HUES48 (cell line): ENCODE measurements around the gene MIGA1.

Experiments used
- H3K27ac ChIP-seq: one replicate; pipeline ENCODE4 v1.7.0; 2013; ENCODE audit warnings: low read depth, low read length, inconsistent platforms
- H3K27me3 ChIP-seq: 2 replicates; pipeline ENCODE4 v1.6.1; 2013; ENCODE audit warnings: mild to moderate bottlenecking, low read length; ENCODE audit not compliant: control insufficient read depth, insufficient read depth
- H3K36me3 ChIP-seq: 2 replicates; pipeline ENCODE4 v1.6.1; 2013; ENCODE audit warnings: low read length; ENCODE audit not compliant: control insufficient read depth, insufficient read depth
- H3K4me1 ChIP-seq: 2 replicates; pipeline ENCODE4 v1.6.1; 2013; ENCODE audit warnings: mild to moderate bottlenecking, low read length; ENCODE audit not compliant: control insufficient read depth, insufficient read depth
- H3K4me3 ChIP-seq: 2 replicates; pipeline ENCODE4 v1.5.1; 2013; ENCODE audit warnings: mild to moderate bottlenecking, low read depth, low read length
- H3K9ac ChIP-seq: 2 replicates; pipeline ENCODE4 v1.6.1; 2013; ENCODE audit warnings: mild to moderate bottlenecking, low read depth, low read length, moderate library complexity
- H3K9me3 ChIP-seq: 2 replicates; pipeline ENCODE4 v1.6.1; 2013; ENCODE audit warnings: low read length; ENCODE audit not compliant: control insufficient read depth, insufficient read depth

MIGA1 gene

DNA sequence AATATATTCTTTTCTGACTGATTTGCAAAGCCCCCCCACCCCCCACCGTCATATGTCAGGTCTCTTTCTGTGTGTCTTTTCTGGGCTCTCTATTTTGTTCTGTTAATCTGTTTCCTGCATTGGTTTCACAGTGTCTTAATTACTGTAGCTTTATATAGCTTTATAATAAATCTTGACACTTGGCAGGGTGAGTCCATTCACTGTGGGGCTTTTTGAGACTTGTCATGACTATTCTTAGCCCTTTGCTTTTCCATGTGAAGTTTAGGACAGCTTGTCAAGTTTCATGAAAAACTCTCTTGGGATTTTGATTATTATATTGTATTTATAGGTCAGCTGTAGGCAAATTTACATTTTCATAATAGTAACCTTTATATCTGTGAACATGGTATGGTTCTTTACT lies 50.4 kb downstream of the MIGA1 start:
- H3K4me1 ChIP-seq = no peaks in the 10 kb centered on the region
- H3K4me3 ChIP-seq = no peak overlapping the region
- no peak overlapping the region for H3K9ac ChIP-seq
- H3K27ac ChIP-seq = no peak overlapping the region
- H3K27me3 ChIP-seq = no peaks in the 10 kb centered on the region
- no peaks in the 10 kb centered on the region; the same call in 1 of the 2 replicates for H3K36me3 ChIP-seq
- H3K9me3 ChIP-seq = no peaks in the 10 kb centered on the region

- H3K27ac ChIP-seq = no peak overlapping the region
- H3K4me1 ChIP-seq = no peaks in the 10 kb centered on the region
- no peak overlapping the region for H3K4me3 ChIP-seq
- no peak overlapping the region for H3K9ac ChIP-seq
- H3K27me3 ChIP-seq = no peaks in the 10 kb centered on the region
- no peaks in the 10 kb centered on the region for H3K9me3 ChIP-seq
- no peaks in the 10 kb centered on the region; the same call in 1 of the 2 replicates for H3K36me3 ChIP-seq
Observed at GRCh38 chr1:77830946-77831345, 51.5 kb downstream of the MIGA1 start.

DNA sequence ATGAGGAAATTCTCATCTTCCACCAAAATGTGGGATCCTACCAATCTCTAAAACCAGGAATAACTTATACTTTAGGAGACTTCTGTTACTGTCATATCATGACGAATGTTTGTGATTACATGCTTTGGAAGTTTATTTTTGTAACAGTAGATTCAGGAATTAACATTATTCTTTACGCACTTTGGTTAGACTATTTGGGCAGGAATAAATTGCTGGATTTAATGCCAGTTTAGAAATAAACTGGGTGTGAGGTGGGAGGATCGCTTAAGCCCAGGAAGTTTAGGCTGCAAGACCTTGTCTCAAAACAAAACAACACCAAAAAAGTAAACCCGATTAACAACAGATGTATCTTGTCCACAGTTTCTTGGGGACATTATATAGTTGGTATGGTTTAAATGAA lies 52.1 kb downstream of the MIGA1 start:
- Histone ChIP-seq H3K4me3 (no peak overlapping the region), H3K9me3 (no peaks in the 10 kb centered on the region), H3K27me3 (no peaks in the 10 kb centered on the region), H3K4me1 (no peaks in the 10 kb centered on the region), H3K36me3 (no peaks in the 10 kb centered on the region; the same call in 1 of the 2 replicates), H3K27ac (no peak overlapping the region), H3K9ac (no peak overlapping the region)

- no peaks in the 10 kb centered on the region; the same call in 1 of the 2 replicates for H3K36me3 ChIP-seq
- H3K27ac ChIP-seq = no peak overlapping the region
- no peaks in the 10 kb centered on the region for H3K27me3 ChIP-seq
- H3K4me3 ChIP-seq = no peak overlapping the region
- H3K4me1 ChIP-seq = no peaks in the 10 kb centered on the region
- H3K9ac ChIP-seq = no peak overlapping the region
- H3K9me3 ChIP-seq = no peaks in the 10 kb centered on the region
Observed at GRCh38 chr1:77831976-77832711, 52.7 kb downstream of the MIGA1 start.

DNA sequence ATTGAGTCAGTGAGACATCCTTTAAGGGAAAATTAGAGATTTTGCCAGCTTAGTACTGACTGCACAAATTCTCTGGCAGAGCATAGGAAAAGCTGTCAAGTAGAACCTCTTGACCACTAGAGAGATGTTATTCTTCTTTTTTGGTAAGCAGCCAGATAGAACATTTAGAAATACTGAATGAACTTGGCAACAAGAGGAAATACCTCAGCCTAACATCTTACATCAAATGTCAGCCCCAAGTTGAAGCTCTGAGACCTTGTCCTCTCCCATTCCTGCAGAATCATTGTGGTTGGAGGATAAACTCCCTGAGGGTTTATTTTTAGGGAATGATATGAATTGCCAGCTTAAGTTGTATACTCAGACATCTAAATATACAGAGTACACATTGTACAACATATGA lies 53.5 kb downstream of the MIGA1 start:
- Histone ChIP-seq H3K4me3 (no peak overlapping the region), H3K9me3 (no peaks in the 10 kb centered on the region), H3K4me1 (no peaks in the 10 kb centered on the region; the same call in 1 of the 2 replicates), H3K36me3 (no peaks in the 10 kb centered on the region), H3K27me3 (no peaks in the 10 kb centered on the region), H3K27ac (no peak overlapping the region), H3K9ac (no peak overlapping the region)

GRCh38 chr1:77833521-77834100 lies 54.2 kb downstream of the MIGA1 start:
- H3K9me3 ChIP-seq = no peaks in the 10 kb centered on the region
- H3K36me3 ChIP-seq = no peaks in the 10 kb centered on the region
- H3K4me3 ChIP-seq = no peak overlapping the region
- no peaks in the 10 kb centered on the region; the same call in 1 of the 2 replicates for H3K4me1 ChIP-seq
- H3K27me3 ChIP-seq = no peaks in the 10 kb centered on the region
- no peak overlapping the region for H3K27ac ChIP-seq
- no peak overlapping the region for H3K9ac ChIP-seq

GRCh38 chr1:77834771-77835334 lies 55.4 kb downstream of the MIGA1 start:
- no peak overlapping the region for H3K4me3 ChIP-seq
- no peaks in the 10 kb centered on the region for H3K36me3 ChIP-seq
- no peaks in the 10 kb centered on the region; the same call in 1 of the 2 replicates for H3K4me1 ChIP-seq
- no peaks in the 10 kb centered on the region for H3K9me3 ChIP-seq
- H3K27ac ChIP-seq = no peak overlapping the region
- H3K27me3 ChIP-seq = no peaks in the 10 kb centered on the region
- no peak overlapping the region for H3K9ac ChIP-seq

DNA sequence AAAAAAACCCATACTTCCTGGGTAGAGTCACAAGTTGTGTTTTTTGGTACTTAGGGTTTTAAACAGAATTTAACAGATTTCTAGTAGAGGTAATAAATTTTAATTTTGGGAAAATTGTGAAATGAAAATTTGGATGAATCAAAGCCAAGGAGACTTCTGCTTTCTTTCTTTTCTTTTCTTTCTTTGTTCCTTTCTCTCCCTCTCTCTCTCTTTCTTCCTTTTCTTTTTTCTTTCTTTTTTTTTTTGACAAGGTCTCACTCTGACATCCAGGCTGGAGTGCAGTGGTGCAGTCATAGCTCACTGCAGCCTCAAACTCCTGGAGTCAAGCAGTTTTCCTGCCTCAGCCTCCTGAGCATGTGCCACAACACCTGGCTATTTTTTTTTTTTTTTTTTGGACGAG lies 62.1 kb downstream of the MIGA1 start:
- no peaks in the 10 kb centered on the region; the same call in 1 of the 2 replicates for H3K4me1 ChIP-seq
- 0 out of 2 replicates have a peak, but pooled peaks cover 2% of the 10 kb centered on the region for H3K36me3 ChIP-seq
- no peak overlapping the region for H3K9ac ChIP-seq

GRCh38 chr1:77845951-77846350 lies 66.5 kb downstream of the MIGA1 start:
- Histone ChIP-seq H3K36me3 (0 out of 2 replicates have a peak, but pooled peaks cover 2% of the 10 kb centered on the region), H3K4me3 (no peak overlapping the region), H3K27me3 (no peaks in the 10 kb centered on the region), H3K4me1 (no peaks in the 10 kb centered on the region), H3K27ac (no peak overlapping the region), H3K9ac (no peak overlapping the region), H3K9me3 (no peaks in the 10 kb centered on the region)

More for the DNA sequence above, 62.1 kb downstream of the MIGA1 start:
- Histone ChIP-seq H3K27me3 (no peaks in the 10 kb centered on the region), H3K9me3 (no peaks in the 10 kb centered on the region), H3K27ac (no peak overlapping the region), H3K4me3 (no peak overlapping the region)

DNA sequence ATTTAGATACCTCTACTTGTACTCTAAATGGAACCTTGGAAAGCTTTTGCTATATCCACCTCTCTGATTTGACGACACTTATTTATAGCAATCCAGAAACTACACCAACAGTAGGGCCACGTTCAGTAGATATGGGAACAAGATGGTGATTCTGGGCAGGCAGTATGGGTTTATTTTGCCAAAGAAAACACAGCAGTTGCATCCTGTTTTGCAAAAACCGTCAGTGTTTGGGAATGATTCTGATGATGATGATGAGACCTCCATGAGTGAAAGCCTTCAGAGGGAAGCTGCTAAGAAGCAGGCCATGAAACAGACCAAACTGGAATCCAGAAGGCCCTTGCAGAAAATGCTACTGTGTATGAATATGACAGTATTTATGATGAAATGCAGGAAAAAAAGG lies 67.5 kb downstream of the MIGA1 start:
- H3K9ac ChIP-seq = no peak overlapping the region
- no peak overlapping the region for H3K4me3 ChIP-seq
- H3K36me3 ChIP-seq = 0 out of 2 replicates have a peak, but pooled peaks cover 2% of the 10 kb centered on the region
- no peaks in the 10 kb centered on the region for H3K9me3 ChIP-seq
- H3K27ac ChIP-seq = no peak overlapping the region
- no peaks in the 10 kb centered on the region for H3K4me1 ChIP-seq
- H3K27me3 ChIP-seq = no peaks in the 10 kb centered on the region

DNA sequence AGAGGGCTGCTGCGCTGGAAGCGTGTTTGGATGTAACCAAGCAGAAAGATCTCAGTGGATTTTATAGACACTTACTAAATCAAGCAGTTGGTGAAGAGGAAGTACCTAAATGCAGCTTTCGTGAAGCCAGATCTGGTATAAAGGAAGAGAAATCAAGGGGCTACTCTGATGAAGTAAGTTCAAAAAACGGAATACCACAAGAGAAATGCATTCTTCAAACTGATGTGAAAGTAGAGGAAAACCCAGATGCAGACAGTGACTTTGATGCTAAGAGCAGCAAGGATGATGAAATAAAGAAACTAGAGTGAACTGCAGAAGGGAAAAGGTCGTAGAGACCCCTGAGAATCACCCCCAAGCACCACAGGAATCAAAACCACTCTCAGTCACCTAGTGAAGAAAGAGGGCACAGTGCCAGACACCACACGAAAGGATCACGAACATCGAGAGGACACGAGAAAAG lies 68.2 kb downstream of the MIGA1 start:
- Histone ChIP-seq H3K4me1 (no peaks in the 10 kb centered on the region), H3K36me3 (0 out of 2 replicates have a peak, but pooled peaks cover 2% of the 10 kb centered on the region), H3K9ac (no peak overlapping the region), H3K9me3 (no peaks in the 10 kb centered on the region), H3K4me3 (no peak overlapping the region), H3K27me3 (no peaks in the 10 kb centered on the region), H3K27ac (no peak overlapping the region)
